ENCODE results near the gene FAM120A. TPM values are rescaled to one million over a fixed set of nuclear protein-coding genes. Genes with fewer than 3 reads are reported as not detected.

FAM120A gene
- total and polyA plus RNA-seq, 7 donors, result 59.9 to 106 (median 66.0) TPM

DNA sequence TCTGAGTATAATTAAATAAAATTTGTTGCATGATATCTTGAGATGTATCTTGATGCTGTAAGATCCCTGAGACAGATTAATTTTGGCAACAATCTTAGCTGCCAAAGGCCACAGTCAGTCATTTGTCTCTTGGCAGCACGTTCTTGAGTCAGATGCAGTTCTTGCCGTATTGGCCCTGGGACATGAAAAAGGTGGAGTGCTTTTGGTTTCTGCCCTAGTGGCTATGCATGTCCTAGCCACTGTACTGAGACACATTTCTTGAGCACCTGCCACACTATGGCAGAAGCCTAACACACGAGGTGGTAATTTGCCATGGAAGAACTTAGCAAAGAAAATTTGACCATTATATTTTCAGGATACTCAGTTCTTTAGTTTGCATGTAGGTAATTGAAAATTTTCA lies 79.9 kb downstream of the FAM120A start:
- intact Hi-C loops (cut with DNase I), result no loop called here
- DNase-seq, result no peak
- no peaks in the 10 kb centered on the region for H3K27me3 ChIP-seq
- no peak overlapping the region for H3K27ac ChIP-seq
- H3K9me3 ChIP-seq, result no peaks in the 10 kb centered on the region
- TF ChIP-seq POLR2A (IDR thresholded peaks at IDR 0.05), result no peak
- TF ChIP-seq EP300 (IDR thresholded peaks at IDR 0.05), result no peak
- TF ChIP-seq POLR2AphosphoS5 (IDR thresholded peaks at IDR 0.05), result no peak
- TF ChIP-seq, protein P1, sequence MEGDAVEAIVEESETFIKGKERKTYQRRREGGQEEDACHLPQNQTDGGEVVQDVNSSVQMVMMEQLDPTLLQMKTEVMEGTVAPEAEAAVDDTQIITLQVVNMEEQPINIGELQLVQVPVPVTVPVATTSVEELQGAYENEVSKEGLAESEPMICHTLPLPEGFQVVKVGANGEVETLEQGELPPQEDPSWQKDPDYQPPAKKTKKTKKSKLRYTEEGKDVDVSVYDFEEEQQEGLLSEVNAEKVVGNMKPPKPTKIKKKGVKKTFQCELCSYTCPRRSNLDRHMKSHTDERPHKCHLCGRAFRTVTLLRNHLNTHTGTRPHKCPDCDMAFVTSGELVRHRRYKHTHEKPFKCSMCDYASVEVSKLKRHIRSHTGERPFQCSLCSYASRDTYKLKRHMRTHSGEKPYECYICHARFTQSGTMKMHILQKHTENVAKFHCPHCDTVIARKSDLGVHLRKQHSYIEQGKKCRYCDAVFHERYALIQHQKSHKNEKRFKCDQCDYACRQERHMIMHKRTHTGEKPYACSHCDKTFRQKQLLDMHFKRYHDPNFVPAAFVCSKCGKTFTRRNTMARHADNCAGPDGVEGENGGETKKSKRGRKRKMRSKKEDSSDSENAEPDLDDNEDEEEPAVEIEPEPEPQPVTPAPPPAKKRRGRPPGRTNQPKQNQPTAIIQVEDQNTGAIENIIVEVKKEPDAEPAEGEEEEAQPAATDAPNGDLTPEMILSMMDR (IDR thresholded peaks at IDR 0.05), result no peak
- peaks cover 5 to 63% (median 13%) of the 10 kb centered on the region in 4 donors for H3K36me3 ChIP-seq
- 46 to 69% methylated on average over 3 of the region's 3 CpGs for WGBS, 2 donors
- no peak overlapping the region for H3K4me3 ChIP-seq
- H3K4me1 ChIP-seq, result peaks cover 0 to 18% (median 3%) of the 10 kb centered on the region in 4 donors

DNA sequence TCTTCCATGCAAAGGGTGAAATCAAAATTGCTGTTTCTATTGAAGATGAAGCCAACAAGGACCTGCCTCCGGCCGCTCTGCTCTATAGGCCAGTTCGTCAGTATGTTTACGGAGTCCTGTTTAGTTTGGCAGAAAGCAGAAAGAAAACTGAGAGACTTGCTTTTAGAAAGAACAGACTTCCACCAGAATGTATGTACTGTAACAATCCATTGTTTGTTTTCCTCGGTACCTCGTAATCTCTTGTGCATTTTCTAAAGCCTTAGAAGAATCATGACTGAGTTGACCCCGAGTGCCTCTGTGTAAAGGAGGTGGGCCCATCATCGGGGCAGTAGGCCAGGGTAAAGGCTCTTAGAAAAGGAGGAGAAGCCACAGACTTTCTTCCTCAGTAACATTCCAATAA lies 80.7 kb downstream of the FAM120A start:
- WGBS, 2 donors, result 27 to 66% methylated on average over 8 of the region's 8 CpGs
- Histone ChIP-seq H3K27me3 (no peaks in the 10 kb centered on the region), H3K27ac (peak overlapping the region in 2 of 4 donors; percentile 12 to 33), H3K4me1 (peaks cover 0 to 18% (median 3%) of the 10 kb centered on the region in 4 donors), H3K4me3 (no peak overlapping the region), H3K36me3 (peaks cover 5 to 66% (median 12%) of the 10 kb centered on the region in 4 donors), H3K9me3 (no peaks in the 10 kb centered on the region)
- no peak for DNase-seq
- intact Hi-C loops (cut with DNase I), result no loop called here
- TF ChIP-seq POLR2A (IDR thresholded peaks at IDR 0.05) (no peak), POLR2AphosphoS5 (IDR thresholded peaks at IDR 0.05) (no peak), EP300 (IDR thresholded peaks at IDR 0.05) (no peak)
- TF ChIP-seq, protein P1 (IDR thresholded peaks at IDR 0.05), result no peak

DNA sequence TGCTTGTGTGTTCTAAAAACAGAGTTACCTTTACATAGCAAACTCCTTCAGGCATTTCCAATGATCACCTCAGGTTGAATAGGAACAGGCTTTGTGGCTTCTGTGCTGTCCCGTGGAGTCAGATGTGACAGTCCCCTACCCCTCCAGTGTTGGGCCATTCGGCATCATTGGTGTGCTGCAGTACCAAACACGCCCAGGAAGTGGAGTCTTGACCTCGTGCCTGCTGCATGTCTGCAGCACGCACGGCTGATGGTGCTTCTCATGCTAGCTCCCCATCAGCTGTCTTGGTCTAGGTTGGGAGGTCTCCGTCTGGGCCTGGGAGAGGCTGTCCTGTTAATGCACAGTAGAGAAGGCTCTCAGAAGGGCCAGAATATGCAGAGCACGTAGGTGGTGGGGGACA lies 82.4 kb downstream of the FAM120A start:
- Histone ChIP-seq H3K36me3 (peaks cover 0 to 52% (median 10%) of the 10 kb centered on the region in 4 donors), H3K4me1 (peaks cover 0 to 18% (median 3%) of the 10 kb centered on the region in 4 donors)

DNA sequence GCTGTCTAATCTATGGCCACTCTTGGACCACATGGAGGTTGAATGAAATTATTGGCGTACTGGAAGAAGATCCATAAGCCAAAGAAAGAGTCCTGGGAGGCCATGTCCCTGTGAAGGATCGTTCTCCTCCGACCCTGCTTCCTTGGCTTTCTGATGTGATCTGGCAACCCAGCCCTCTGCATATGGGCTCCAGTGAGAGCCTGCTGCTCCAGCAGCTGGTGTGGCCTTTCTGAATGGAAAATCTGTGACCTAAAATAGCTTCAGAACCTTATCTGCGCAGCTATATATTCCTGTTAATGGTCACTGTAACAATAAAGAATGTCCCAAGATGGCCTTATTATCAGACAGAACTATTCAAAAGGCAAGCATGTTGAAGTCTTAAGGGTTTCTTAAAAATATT lies 84.7 kb downstream of the FAM120A start:
- DNase-seq, result no peak
- WGBS, 2 donors, result 96 to 97% methylated on average over 4 of the region's 4 CpGs
- Histone ChIP-seq H3K4me3 (no peak overlapping the region), H3K27ac (no peak overlapping the region), H3K36me3 (peaks cover 0 to 45% (median 5%) of the 10 kb centered on the region in 4 donors), H3K9me3 (no peaks in the 10 kb centered on the region), H3K4me1 (peaks cover 0 to 20% (median 2%) of the 10 kb centered on the region in 4 donors), H3K27me3 (no peaks in the 10 kb centered on the region)
- no peak for TF ChIP-seq POLR2AphosphoS5 (IDR thresholded peaks at IDR 0.05)
- no peak for TF ChIP-seq EP300 (IDR thresholded peaks at IDR 0.05)
- TF ChIP-seq POLR2A (IDR thresholded peaks at IDR 0.05), result no peak
- intact Hi-C loops (cut with DNase I), result no loop called here

More for the DNA sequence above, 82.4 kb downstream of the FAM120A start:
- DNase-seq, result no peak
- Histone ChIP-seq H3K4me3 (no peak overlapping the region), H3K9me3 (no peaks in the 10 kb centered on the region), H3K27ac (no peak overlapping the region), H3K27me3 (no peaks in the 10 kb centered on the region)
- intact Hi-C loops (cut with DNase I), result no loop called here
- TF ChIP-seq, protein P1 (IDR thresholded peaks at IDR 0.05), result no peak
- TF ChIP-seq EP300 (IDR thresholded peaks at IDR 0.05) (no peak), POLR2A (IDR thresholded peaks at IDR 0.05) (no peak), POLR2AphosphoS5 (IDR thresholded peaks at IDR 0.05) (no peak)
- WGBS, 2 donors, result 86 to 87% methylated on average over 8 of the region's 8 CpGs

DNA sequence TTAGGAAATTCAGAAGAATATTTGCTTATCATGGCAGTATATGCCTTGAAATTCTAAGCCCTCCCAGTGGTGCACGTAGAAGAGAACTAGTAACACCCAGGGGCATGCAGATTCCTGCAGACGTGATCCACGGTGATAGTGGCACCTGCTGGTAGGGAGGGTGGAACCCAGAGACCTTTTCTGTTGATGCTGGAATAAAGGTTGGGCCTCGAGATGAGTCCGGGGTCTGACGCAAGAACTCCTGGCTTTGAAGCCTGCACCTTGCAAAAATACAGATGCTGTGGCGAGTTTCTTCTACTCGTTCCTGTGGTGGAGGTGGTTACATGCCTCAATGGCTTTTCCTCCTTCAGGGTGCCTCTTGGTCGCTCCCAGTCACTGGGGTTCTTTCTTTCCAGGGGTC lies 85.4 kb downstream of the FAM120A start:
- H3K36me3 ChIP-seq, result peaks cover 0 to 44% (median 5%) of the 10 kb centered on the region in 4 donors
- no peak for TF ChIP-seq EP300 (IDR thresholded peaks at IDR 0.05)
- no peak for TF ChIP-seq POLR2A (IDR thresholded peaks at IDR 0.05)
- TF ChIP-seq POLR2AphosphoS5 (IDR thresholded peaks at IDR 0.05), result no peak
- TF ChIP-seq, protein P1 (IDR thresholded peaks at IDR 0.05), result no peak
- H3K4me1 ChIP-seq, result peaks cover 0 to 20% (median 5%) of the 10 kb centered on the region in 4 donors
- intact Hi-C loops (cut with DNase I), result no loop called here
- H3K4me3 ChIP-seq, result no peak overlapping the region
- 68 to 77% methylated on average over 9 of the region's 9 CpGs for WGBS, 2 donors
- H3K9me3 ChIP-seq, result no peaks in the 10 kb centered on the region
- DNase-seq, result no peak
- no peak overlapping the region for H3K27ac ChIP-seq
- H3K27me3 ChIP-seq, result no peaks in the 10 kb centered on the region

Measured in sigmoid colon (tissue), 7 donors.